Activated naive CD4-positive, alpha-beta T cell treated with anti-CD3 and anti-CD28 coated beads, Interleukin-2, amount 50 U/mL, for 72 hours (primary cell): Measurements from ENCODE around the gene NKPD1. TPM values are rescaled to one million over a fixed set of nuclear protein-coding genes. Genes with fewer than 3 reads are reported as not detected.

ENCODE experiments used
- ATAC-seq, 2 donors: fragments of 150-1000 bp; cut with Tn5 transposase; 2 replicates each; pipeline ENCODE4 v1.10.0; 2021; ENCODE audit warnings: mild to moderate bottlenecking in 2 of 2, moderate library complexity in 2 of 2
- DNase-seq, 2 donors: peaks; one replicate each; pipeline ENCODE4 v3.0.0; 2021 to 2022; ENCODE audit warnings: low spot score in 2 of 2
- H3K27ac Mint-ChIP-seq, 2 donors: one replicate each; pipeline ENCODE4 v1.8.0; 2022; ENCODE audit warnings: mild to moderate bottlenecking in 2 of 2, mixed read lengths in 2 of 2
- H3K36me3 Mint-ChIP-seq, 2 donors: one replicate each; pipeline ENCODE4 v1.8.0; 2022; ENCODE audit warnings: mixed read lengths in 2 of 2
- H3K9me3 Mint-ChIP-seq, 2 donors: one replicate each; pipeline ENCODE4 v1.8.0; 2022; ENCODE audit warnings: mixed read lengths in 2 of 2
- total RNA-seq, 2 donors: library from RNA; stranded (reverse); gene quantifications; one replicate each; pipeline ENCODE4 v1.2.3, GENCODE V29; 2022

Gene NKPD1, protein sequence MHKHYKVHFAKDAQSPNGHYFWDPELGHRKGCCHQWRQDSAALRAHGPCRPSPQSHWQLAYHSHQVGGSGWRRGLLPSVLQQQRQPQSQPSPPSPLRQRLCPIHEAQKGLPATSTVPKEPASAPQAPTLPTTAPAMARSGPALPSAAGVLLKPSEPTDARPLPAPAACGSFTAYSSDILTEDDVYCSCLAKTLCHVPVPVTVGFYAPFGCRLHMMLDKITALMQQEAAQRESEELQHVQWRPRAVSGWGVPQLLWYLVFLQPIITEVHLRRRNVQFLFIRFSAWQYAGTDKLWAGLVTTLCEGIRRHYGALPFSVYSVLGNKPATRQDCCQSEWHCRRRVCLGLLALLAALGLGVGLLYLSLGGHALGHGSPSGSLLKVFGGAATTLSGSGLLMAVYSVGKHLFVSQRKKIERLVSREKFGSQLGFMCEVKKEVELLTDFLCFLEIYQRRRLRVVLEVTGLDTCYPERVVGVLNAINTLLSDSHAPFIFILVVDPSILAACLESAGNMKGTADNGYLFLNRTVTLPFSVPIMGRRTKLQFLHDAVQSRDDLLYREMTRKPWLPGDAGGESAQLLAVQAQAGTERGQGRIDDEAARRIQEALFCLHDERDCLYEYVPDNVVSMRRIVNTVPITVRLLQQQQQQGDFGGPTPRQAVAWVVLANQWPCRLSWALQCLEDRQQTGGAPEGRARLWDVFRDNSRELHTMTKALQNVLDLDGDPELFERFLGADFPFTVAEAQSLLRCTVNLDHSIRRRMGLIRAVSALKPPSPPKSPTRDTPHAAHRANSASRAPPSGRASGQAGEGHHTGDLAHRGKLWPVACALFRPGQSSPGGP
- under 1 TPM in 1 of 2 donors, not detected in 1; 0.14 TPM for total RNA-seq

- no peaks in the 10 kb centered on the region for H3K36me3 Mint-ChIP-seq
Measured at GRCh38 chr19:45160870-45161737, at the start of gene NKPD1. TSS of gene NKPD1 (minus strand) at chr19:45160982. CDS start at chr19:45160150, 832 bp downstream.

GRCh38 chr19:45206328-45206727, 45.5 kb upstream of the NKPD1 start:
- Mint-ChIP-seq H3K36me3 (no peaks in the 10 kb centered on the region), H3K27ac (no peak overlapping the region), H3K9me3 (no peaks in the 10 kb centered on the region)
- ATAC-seq (no peak), DNase-seq (no peak)

More at GRCh38 chr19:45160870-45161737, at the start of gene NKPD1:
- DNase-seq: no peak
- ATAC-seq: no peak
- Mint-ChIP-seq H3K27ac (no peak within 1 kb of the TSS), H3K9me3 (no peaks in the 10 kb centered on the region)

GRCh38 chr19:45205810-45206209, 45.0 kb upstream of the NKPD1 start:
- ATAC-seq (no peak), DNase-seq (no peak)
- H3K36me3 Mint-ChIP-seq: no peaks in the 10 kb centered on the region
- no peak overlapping the region for H3K27ac Mint-ChIP-seq
- no peaks in the 10 kb centered on the region for H3K9me3 Mint-ChIP-seq

DNA sequence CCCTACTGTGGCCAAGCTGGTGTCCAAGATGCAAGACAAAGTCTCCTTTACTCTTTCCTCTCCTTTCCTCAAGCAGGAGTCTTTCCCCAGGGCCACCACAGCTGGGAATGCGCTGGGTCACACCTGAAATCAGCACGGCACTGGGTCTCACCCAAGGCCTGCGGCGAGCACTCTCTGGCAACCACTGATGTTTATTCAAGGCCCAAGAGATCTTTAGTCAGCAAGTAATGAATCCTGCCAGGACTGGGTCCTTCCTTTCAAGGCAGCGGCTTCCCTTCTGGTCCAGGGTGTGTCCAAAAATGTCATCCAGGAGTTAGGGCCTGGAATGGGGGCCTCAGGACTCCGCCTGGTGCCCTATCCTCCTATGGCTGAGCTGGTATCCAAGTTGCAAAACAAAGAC, 41.9 kb upstream of the NKPD1 start:
- no peak overlapping the region for H3K27ac Mint-ChIP-seq
- H3K36me3 Mint-ChIP-seq: no peaks in the 10 kb centered on the region
- H3K9me3 Mint-ChIP-seq: no peaks in the 10 kb centered on the region
- ATAC-seq: no peak
- DNase-seq: no peak

GRCh38 chr19:45200568-45200967, 39.8 kb upstream of the NKPD1 start:
- H3K27ac Mint-ChIP-seq: no peak overlapping the region
- ATAC-seq (no peak), DNase-seq (no peak)
- no peaks in the 10 kb centered on the region for H3K36me3 Mint-ChIP-seq
- H3K9me3 Mint-ChIP-seq: no peaks in the 10 kb centered on the region

GRCh38 chr19:45195764-45196163, 35.0 kb upstream of the NKPD1 start:
- ATAC-seq: no peak
- Mint-ChIP-seq H3K36me3 (no peaks in the 10 kb centered on the region), H3K27ac (no peak overlapping the region)

DNA sequence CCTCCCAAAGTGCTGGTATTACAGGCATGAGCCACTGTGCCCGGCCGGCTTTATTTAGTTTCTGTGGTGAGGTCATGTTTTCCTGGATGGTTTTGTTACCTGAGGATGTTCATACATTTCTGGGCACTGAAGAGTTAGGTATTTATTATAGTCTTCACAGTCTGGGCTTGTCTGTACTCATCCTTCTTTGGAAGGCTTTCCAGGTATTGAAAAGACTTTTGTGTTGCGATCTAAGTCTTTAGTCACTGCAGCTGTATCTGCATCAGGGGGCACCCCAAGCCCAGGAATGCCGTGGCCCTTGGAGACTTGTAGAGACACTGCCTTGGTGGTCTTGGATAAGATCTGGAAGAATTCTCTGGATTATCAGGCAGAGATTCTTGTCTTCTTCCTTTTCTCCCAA, 30.6 kb upstream of the NKPD1 start:
- no peaks in the 10 kb centered on the region for H3K36me3 Mint-ChIP-seq
- H3K27ac Mint-ChIP-seq: peak overlapping the region in 1 of 2 donors; percentile 50
- no peaks in the 10 kb centered on the region for H3K9me3 Mint-ChIP-seq
- ATAC-seq (no peak), DNase-seq (no peak)

More at GRCh38 chr19:45195764-45196163, 35.0 kb upstream of the NKPD1 start:
- no peak for DNase-seq
- H3K9me3 Mint-ChIP-seq: no peaks in the 10 kb centered on the region

GRCh38 chr19:45189971-45190370, 29.2 kb upstream of the NKPD1 start:
- ATAC-seq (no peak), DNase-seq (no peak)
- peak overlapping the region in 1 of 2 donors; percentile 0 for H3K27ac Mint-ChIP-seq

GRCh38 chr19:45187421-45188100, 26.8 kb upstream of the NKPD1 start:
- Mint-ChIP-seq H3K9me3 (no peaks in the 10 kb centered on the region), H3K27ac (peak overlapping the region in 1 of 2 donors; percentile 48), H3K36me3 (no peaks in the 10 kb centered on the region)
- ATAC-seq (peak; percentile 70 to 84), DNase-seq (no peak)

More at GRCh38 chr19:45189971-45190370, 29.2 kb upstream of the NKPD1 start:
- no peaks in the 10 kb centered on the region for H3K9me3 Mint-ChIP-seq
- no peaks in the 10 kb centered on the region for H3K36me3 Mint-ChIP-seq

DNA sequence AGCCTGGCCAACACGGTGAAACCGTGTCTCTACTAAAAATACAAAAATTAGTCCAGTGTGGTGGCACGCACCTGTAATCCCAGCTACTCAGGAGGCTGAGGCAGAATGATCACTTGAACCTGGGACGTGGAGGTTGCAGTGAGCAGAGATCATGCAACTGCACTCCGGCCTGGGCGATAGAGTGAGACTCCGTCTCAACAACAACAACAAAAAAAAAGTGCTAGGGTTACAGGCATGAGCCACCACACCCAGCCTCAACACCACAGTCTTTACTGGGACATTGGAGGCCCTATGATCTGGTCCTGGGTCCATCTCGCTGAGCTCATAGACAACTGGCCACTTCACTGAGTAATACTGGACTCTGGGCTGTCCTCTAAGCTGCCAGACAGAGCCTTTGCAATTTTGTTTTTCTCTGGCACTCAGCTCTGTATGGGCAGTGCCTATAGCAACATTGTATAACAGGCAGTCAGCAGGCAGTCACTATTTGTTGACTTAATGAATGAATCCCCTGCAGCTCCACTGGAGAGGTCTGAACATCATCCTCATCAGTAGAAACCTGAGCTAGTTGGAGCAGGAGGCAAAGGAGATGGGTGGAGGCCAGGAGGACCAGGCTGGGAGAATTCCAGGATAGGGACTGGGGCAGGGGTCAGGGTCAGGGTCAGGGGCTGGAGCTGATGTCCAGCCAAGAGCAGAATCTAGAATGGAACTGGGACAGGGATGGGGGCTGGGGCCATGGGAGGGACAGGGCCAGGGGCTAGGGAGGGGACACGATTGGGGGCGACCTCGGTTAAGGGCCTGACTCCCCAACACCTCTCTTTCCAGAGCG, 25.9 kb upstream of the NKPD1 start:
- DNase-seq: no peak

DNA sequence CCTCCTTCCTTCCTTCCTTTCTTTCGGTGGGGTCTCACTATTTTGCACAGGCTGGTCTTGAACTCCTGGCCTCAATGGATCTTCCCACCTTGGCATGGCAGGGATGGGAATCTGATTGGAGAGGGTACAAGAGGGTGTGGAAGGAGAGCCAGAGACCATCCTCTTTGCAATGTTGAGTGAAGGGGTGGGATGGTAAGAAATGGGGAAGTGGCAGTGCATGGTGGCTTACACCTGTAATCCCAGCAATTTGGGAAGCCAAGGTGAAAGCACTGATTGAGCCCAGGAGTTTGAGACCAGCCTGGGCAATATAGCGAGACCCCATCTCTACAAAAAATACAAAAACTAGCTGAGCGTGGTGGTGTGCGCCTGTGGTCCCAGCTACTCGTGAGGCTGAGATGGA, 23.3 kb upstream of the NKPD1 start:
- H3K36me3 Mint-ChIP-seq: peaks cover 0 to 5% of the 10 kb centered on the region in 2 donors
- ATAC-seq: no peak
- no peak for DNase-seq
- no peak overlapping the region for H3K27ac Mint-ChIP-seq
- H3K9me3 Mint-ChIP-seq: no peaks in the 10 kb centered on the region

More for the DNA sequence above, 25.9 kb upstream of the NKPD1 start:
- no peaks in the 10 kb centered on the region for H3K9me3 Mint-ChIP-seq
- peak overlapping the region; percentile 44 to 48 for H3K27ac Mint-ChIP-seq
- H3K36me3 Mint-ChIP-seq: no peaks in the 10 kb centered on the region
- ATAC-seq: no peak

GRCh38 chr19:45182758-45183157, 22.0 kb upstream of the NKPD1 start:
- ATAC-seq (no peak), DNase-seq (no peak)
- H3K36me3 Mint-ChIP-seq: peaks cover 0 to 5% of the 10 kb centered on the region in 2 donors
- H3K27ac Mint-ChIP-seq: peak overlapping the region in 1 of 2 donors; percentile 72
- no peaks in the 10 kb centered on the region for H3K9me3 Mint-ChIP-seq

GRCh38 chr19:45180936-45181335, 20.2 kb upstream of the NKPD1 start:
- peak overlapping the region; percentile 66 to 75 for H3K27ac Mint-ChIP-seq
- H3K9me3 Mint-ChIP-seq: no peaks in the 10 kb centered on the region
- DNase-seq: no peak
- H3K36me3 Mint-ChIP-seq: peaks cover 0 to 5% of the 10 kb centered on the region in 2 donors
- no peak for ATAC-seq

DNA sequence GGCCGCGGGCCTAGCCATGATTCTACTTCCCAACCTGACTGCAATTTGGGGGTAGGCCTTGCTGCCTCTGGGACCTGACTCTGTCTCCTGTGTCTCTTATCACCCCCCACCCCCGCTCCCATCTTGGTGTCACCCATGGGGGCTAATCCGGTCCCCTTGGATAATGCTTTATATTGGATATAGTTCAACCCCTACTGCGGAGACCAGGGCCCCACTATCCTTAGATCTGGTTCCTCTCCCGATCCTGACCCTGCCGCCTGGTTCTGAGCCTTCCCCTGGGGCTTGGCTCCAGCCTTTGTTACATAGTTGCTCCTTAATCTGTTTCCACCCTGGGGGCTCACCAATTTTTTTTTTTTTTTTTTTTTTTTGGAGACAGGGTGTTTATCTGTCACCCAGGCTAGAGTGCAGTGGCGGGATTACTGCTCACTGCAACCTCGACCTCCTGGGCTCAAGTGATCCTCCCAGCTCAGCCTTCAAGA, 19.1 kb upstream of the NKPD1 start:
- peaks cover 0 to 5% of the 10 kb centered on the region in 2 donors for H3K36me3 Mint-ChIP-seq
- no peaks in the 10 kb centered on the region for H3K9me3 Mint-ChIP-seq
- H3K27ac Mint-ChIP-seq: peak overlapping the region; percentile 33 to 66
- no peak for ATAC-seq
- DNase-seq: no peak
